BLaER1 treated with 17β-estradiol and CSF1 and Interleukin-3, amounts not matched to agents 10 nM and 100 nM (cell line): ENCODE results near the gene RAP1A.

Experiments used
- H3K27ac ChIP-seq, 11 experiments: shearing (Covaris generic); formaldehyde crosslinking; 2 replicates each; pipeline ENCODE4 v1.8.1; 2022
- H3K27me3 ChIP-seq, 11 experiments: shearing (Covaris generic); formaldehyde crosslinking; 2 replicates each; pipeline ENCODE4 v1.8.1; 2022
- H3K36me3 ChIP-seq, 11 experiments: shearing (Covaris generic); formaldehyde crosslinking; 2 replicates each; pipeline ENCODE4 v1.8.1; 2022
- H3K4me1 ChIP-seq, 10 experiments: shearing (Covaris generic); formaldehyde crosslinking; 2 replicates each; pipeline ENCODE4 v1.8.1; 2022
- H3K4me2 ChIP-seq, 11 experiments: shearing (Covaris generic); formaldehyde crosslinking; 2 replicates each; pipeline ENCODE4 v1.8.1; 2022
- H3K4me3 ChIP-seq, 10 experiments: shearing (Covaris generic); formaldehyde crosslinking; 2 replicates each; pipeline ENCODE4 v1.8.1; 2022
- H3K9ac ChIP-seq, 11 experiments: shearing (Covaris generic); formaldehyde crosslinking; 2 replicates each; pipeline ENCODE4 v1.8.1; 2022
- H3K9me3 ChIP-seq, 11 experiments: shearing (Covaris generic); formaldehyde crosslinking; replicated peaks in 1 of 11; 2 replicates each; pipeline ENCODE4 v1.8.1; 2022
- H4K20me1 ChIP-seq, 11 experiments: shearing (Covaris generic); formaldehyde crosslinking; 2 replicates each; pipeline ENCODE4 v1.8.1; 2022
- Cebpa-rat ChIP-seq, 11 experiments: shearing (Covaris generic); IDR thresholded peaks; 2 replicates each; pipeline ENCODE4 v1.8.1; 2022

RAP1A gene

DNA sequence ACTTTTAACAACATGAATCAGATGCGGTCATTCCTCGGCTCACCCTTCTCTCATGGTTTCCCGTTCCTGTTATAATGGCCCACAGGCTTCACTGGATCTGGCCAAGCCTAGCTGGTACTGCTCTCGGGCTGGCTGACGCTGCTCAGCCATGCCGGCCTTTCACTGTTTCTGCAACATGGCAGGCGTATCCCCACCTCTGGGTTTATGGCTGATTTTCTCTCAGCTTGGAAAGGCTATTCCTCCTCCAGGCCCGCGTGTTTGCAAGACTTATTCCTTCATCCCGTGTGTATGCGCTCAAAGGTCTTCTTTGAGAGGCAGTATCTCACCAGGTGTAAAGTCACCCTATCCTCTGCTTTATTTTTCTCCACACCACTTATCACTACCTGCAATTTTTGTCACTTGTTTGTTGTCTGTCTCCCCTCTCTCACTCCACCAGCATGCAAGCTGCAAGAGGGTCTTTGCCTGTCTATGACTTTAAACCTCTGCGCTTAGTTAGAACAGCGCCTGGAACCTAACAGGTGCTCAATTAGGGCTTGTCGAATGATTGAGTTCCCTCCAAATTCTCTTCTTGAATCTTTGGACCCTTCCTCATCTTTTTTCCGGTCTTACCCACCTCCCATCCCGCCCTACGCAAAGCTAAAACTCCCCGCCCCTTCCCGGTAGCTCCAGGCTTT, 491 bp upstream of the RAP1A start:
- Histone ChIP-seq H3K27me3 (no peaks in the 10 kb centered on the region), H3K36me3 (peaks cover 0 to 17% (median 9%) of the 10 kb centered on the region in 11 experiments; a peak in 11 of 22 replicates), H3K9me3 (no peaks in the 10 kb centered on the region), H3K4me1 (peaks cover 40 to 81% (median 46%) of the 10 kb centered on the region in 10 experiments), H3K4me3 (peak overlapping the region; percentile 95 to 99 (median 98)), H4K20me1 (peaks cover 13 to 38% (median 33%) of the 10 kb centered on the region in 11 experiments; a peak in 18 of 22 replicates), H3K4me2 (peak overlapping the region; percentile 64 to 97 (median 81)), H3K27ac (peak overlapping the region in 9 of 11 experiments; percentile 29 to 97 (median 89); a peak in 13 of 22 replicates), H3K9ac (peak overlapping the region; percentile 94 to 98 (median 96); a peak in 19 of 22 replicates)
- no peak for TF ChIP-seq Cebpa-rat (IDR thresholded peaks at IDR 0.05)

- peak overlapping the region; percentile 62 to 97 (median 93) for H3K27ac ChIP-seq
These were observed 917 bp downstream of the RAP1A start for GRCh38 chr1:111620441-111620971.

GRCh38 chr1:111621050-111621449, 1.5 kb downstream of the RAP1A start:
- Histone ChIP-seq H3K27ac (peak overlapping the region; percentile 62 to 97 (median 93)), H3K4me1 (peaks cover 41 to 83% (median 46%) of the 10 kb centered on the region in 10 experiments), H3K4me3 (peak overlapping the region; percentile 95 to 99 (median 98)), H3K4me2 (peak overlapping the region; percentile 74 to 99 (median 91)), H3K9ac (peak overlapping the region; percentile 94 to 98 (median 96)), H4K20me1 (peaks cover 20 to 57% (median 52%) of the 10 kb centered on the region in 11 experiments), H3K36me3 (peaks cover 0 to 17% (median 9%) of the 10 kb centered on the region in 11 experiments; a peak in 11 of 22 replicates), H3K27me3 (no peaks in the 10 kb centered on the region), H3K9me3 (no peaks in the 10 kb centered on the region)
- TF ChIP-seq Cebpa-rat (IDR thresholded peaks at IDR 0.05), result no peak; a peak in 2 of 22 replicates

More at GRCh38 chr1:111620441-111620971, 917 bp downstream of the RAP1A start:
- Histone ChIP-seq H3K9ac (peak overlapping the region; percentile 94 to 98 (median 96)), H3K4me1 (peaks cover 40 to 83% (median 47%) of the 10 kb centered on the region in 10 experiments), H3K36me3 (peaks cover 0 to 17% (median 9%) of the 10 kb centered on the region in 11 experiments; a peak in 11 of 22 replicates), H4K20me1 (peaks cover 15 to 52% (median 47%) of the 10 kb centered on the region in 11 experiments), H3K4me3 (peak overlapping the region; percentile 95 to 99 (median 98)), H3K27me3 (no peaks in the 10 kb centered on the region), H3K9me3 (no peaks in the 10 kb centered on the region), H3K4me2 (peak overlapping the region; percentile 74 to 99 (median 91))
- peak in 3 of 11 experiments; percentile 11 to 21 (median 20); a peak in 4 of 22 replicates for TF ChIP-seq Cebpa-rat (IDR thresholded peaks at IDR 0.05)

- H3K4me1 ChIP-seq, result peaks cover 30 to 82% (median 39%) of the 10 kb centered on the region in 10 experiments
- peak overlapping the region; percentile 74 to 99 (median 91) for H3K4me2 ChIP-seq
- peaks cover 24 to 68% (median 64%) of the 10 kb centered on the region in 11 experiments for H4K20me1 ChIP-seq
- H3K9ac ChIP-seq, result peak overlapping the region in 4 of 11 experiments; percentile 32 to 98 (median 96); a peak in 5 of 22 replicates
- H3K27me3 ChIP-seq, result no peaks in the 10 kb centered on the region
- H3K4me3 ChIP-seq, result peak overlapping the region in 3 of 10 experiments; percentile 95 to 97 (median 96); a peak in 6 of 20 replicates
- TF ChIP-seq Cebpa-rat (IDR thresholded peaks at IDR 0.05), result no peak
- H3K9me3 ChIP-seq, result no peaks in the 10 kb centered on the region
- peak overlapping the region in 4 of 11 experiments; percentile 11 to 94 (median 58); a peak in 4 of 22 replicates for H3K27ac ChIP-seq
- H3K36me3 ChIP-seq, result peaks cover 0 to 17% (median 9%) of the 10 kb centered on the region in 11 experiments; a peak in 11 of 22 replicates
These were observed 2.6 kb downstream of the RAP1A start for GRCh38 chr1:111622166-111622565.

GRCh38 chr1:111624382-111624781, 4.8 kb downstream of the RAP1A start:
- peaks cover 40 to 91% (median 84%) of the 10 kb centered on the region in 11 experiments for H4K20me1 ChIP-seq
- H3K27me3 ChIP-seq, result no peaks in the 10 kb centered on the region
- H3K4me1 ChIP-seq, result peaks cover 34 to 82% (median 48%) of the 10 kb centered on the region in 10 experiments
- H3K4me3 ChIP-seq, result no peak overlapping the region
- H3K36me3 ChIP-seq, result peaks cover 0 to 19% (median 10%) of the 10 kb centered on the region in 11 experiments; a peak in 12 of 22 replicates
- H3K9ac ChIP-seq, result no peak overlapping the region
- no peak overlapping the region for H3K27ac ChIP-seq
- TF ChIP-seq Cebpa-rat (IDR thresholded peaks at IDR 0.05), result no peak
- peak overlapping the region in 3 of 11 experiments; percentile 1 to 29 (median 28); a peak in 4 of 22 replicates for H3K4me2 ChIP-seq
- H3K9me3 ChIP-seq, result no peaks in the 10 kb centered on the region

- peak overlapping the region in 6 of 11 experiments; percentile 3 to 67 (median 34); a peak in 5 of 22 replicates for H3K4me2 ChIP-seq
- H3K4me1 ChIP-seq, result peaks cover 34 to 88% (median 52%) of the 10 kb centered on the region in 10 experiments
- H3K9ac ChIP-seq, result peak overlapping the region in 1 of 11 experiments; percentile 42; a peak in 1 of 22 replicates
These were observed 5.7 kb downstream of the RAP1A start for GRCh38 chr1:111625276-111625675.

GRCh38 chr1:111628153-111628552, 8.6 kb downstream of the RAP1A start:
- H3K4me2 ChIP-seq, result peak overlapping the region in 10 of 11 experiments; percentile 4 to 51 (median 24); a peak in 11 of 22 replicates
- H3K36me3 ChIP-seq, result peaks cover 0 to 33% (median 8%) of the 10 kb centered on the region in 11 experiments; a peak in 10 of 22 replicates
- H3K4me1 ChIP-seq, result peaks cover 18 to 85% (median 32%) of the 10 kb centered on the region in 10 experiments
- no peak overlapping the region for H3K9ac ChIP-seq
- H3K27ac ChIP-seq, result no peak overlapping the region
- no peak for TF ChIP-seq Cebpa-rat (IDR thresholded peaks at IDR 0.05)
- no peaks in the 10 kb centered on the region for H3K27me3 ChIP-seq
- H4K20me1 ChIP-seq, result peaks cover 47 to 100% (median 91%) of the 10 kb centered on the region in 11 experiments
- H3K4me3 ChIP-seq, result no peak overlapping the region
- no peaks in the 10 kb centered on the region for H3K9me3 ChIP-seq

More at GRCh38 chr1:111625276-111625675, 5.7 kb downstream of the RAP1A start:
- peaks cover 46 to 99% (median 91%) of the 10 kb centered on the region in 11 experiments for H4K20me1 ChIP-seq
- no peaks in the 10 kb centered on the region for H3K9me3 ChIP-seq
- no peak overlapping the region for H3K27ac ChIP-seq
- H3K27me3 ChIP-seq, result no peaks in the 10 kb centered on the region
- peaks cover 0 to 20% (median 12%) of the 10 kb centered on the region in 11 experiments; a peak in 12 of 22 replicates for H3K36me3 ChIP-seq
- no peak overlapping the region for H3K4me3 ChIP-seq
- no peak for TF ChIP-seq Cebpa-rat (IDR thresholded peaks at IDR 0.05)

GRCh38 chr1:111629190-111629954, 9.8 kb downstream of the RAP1A start:
- TF ChIP-seq Cebpa-rat (IDR thresholded peaks at IDR 0.05), result no peak
- Histone ChIP-seq H3K4me3 (no peak overlapping the region), H3K36me3 (peaks cover 0 to 32% (median 4%) of the 10 kb centered on the region in 11 experiments; a peak in 5 of 22 replicates), H3K4me1 (peaks cover 12 to 83% (median 32%) of the 10 kb centered on the region in 10 experiments; a peak in 19 of 20 replicates), H3K27ac (no peak overlapping the region), H3K9me3 (no peaks in the 10 kb centered on the region), H4K20me1 (peaks cover 54 to 100% (median 88%) of the 10 kb centered on the region in 11 experiments), H3K9ac (peak overlapping the region in 1 of 11 experiments; percentile 50; a peak in 1 of 22 replicates), H3K27me3 (no peaks in the 10 kb centered on the region), H3K4me2 (peak overlapping the region in 10 of 11 experiments; percentile 4 to 51 (median 24); a peak in 13 of 22 replicates)
